A549 (cell line): ENCODE measurements around the gene HMCN1.

Experiments
- CEBPB ChIP-seq, 2 experiments: fragments of >200 bp in 1 of 2; sonication (Bioruptor Twin) in 1 of 2; formaldehyde crosslinking in 1 of 2; IDR thresholded peaks; 2 replicates each; pipeline ENCODE4 v1.6.1; 2012 to 2016
- CTCF ChIP-seq: fragments of >200 bp; sonication (Bioruptor Twin); formaldehyde crosslinking; IDR thresholded peaks from 3 replicates; pipeline ENCODE4 v1.5.1; 2016
- EHMT2 ChIP-seq: fragments of 200-600 bp; sonication (generic); IDR thresholded peaks from 2 replicates; pipeline ENCODE4 v1.6.1; 2016; ENCODE audit warnings: antibody characterized with exemption, low read depth, mild to moderate bottlenecking, moderate library complexity
- EP300 ChIP-seq, 2 experiments: fragments of >200 bp; sonication (Bioruptor Twin); formaldehyde crosslinking; IDR thresholded peaks; 2 replicates in 1 of 2; 3 replicates in 1 of 2; pipeline ENCODE4 v1.6.1; 2016 to 2017
- HEYL ChIP-seq: fragments of 250-450 bp; sonication (Bioruptor Pico); IDR thresholded peaks from 2 replicates; pipeline ENCODE4 v1.8.0; 2021; ENCODE audit warnings: mild to moderate bottlenecking, moderate library complexity
- KDM1A ChIP-seq: fragments of 200-600 bp; sonication (generic); IDR thresholded peaks from 2 replicates; pipeline ENCODE4 v1.6.1; 2016; ENCODE audit warnings: low read depth, mild to moderate bottlenecking
- MAX ChIP-seq: IDR thresholded peaks from 2 replicates; pipeline ENCODE4 v1.6.1; 2012
- POLR2A ChIP-seq: IDR thresholded peaks from 2 replicates; pipeline ENCODE4 v1.6.1; 2012; ENCODE audit warnings: mild to moderate bottlenecking, low read length
- TF ChIP-seq, protein P1 (sequence below): fragments of 200-600 bp; sonication (generic); IDR thresholded peaks from 2 replicates; pipeline ENCODE4 v1.6.1; 2016; ENCODE audit warnings: antibody characterized with exemption, mild to moderate bottlenecking, moderate library complexity

DNA sequence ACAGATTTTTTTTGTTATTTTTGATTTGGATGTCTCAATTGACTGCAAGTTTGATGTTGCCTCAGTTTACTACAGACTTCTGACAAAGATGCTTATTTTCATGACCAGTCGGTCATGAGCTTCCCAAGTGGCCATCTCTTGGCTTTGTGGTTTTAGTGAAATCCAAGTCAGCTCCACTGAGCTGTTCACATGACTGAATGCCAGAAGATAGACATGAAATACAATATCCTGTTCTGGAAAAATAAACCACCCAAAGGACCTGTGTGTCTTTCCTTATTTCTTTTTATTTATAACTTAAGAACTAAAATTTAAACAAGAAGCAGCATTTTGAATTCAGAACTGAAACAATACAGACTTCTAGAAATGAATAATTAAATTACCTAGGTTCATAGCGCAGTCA, 89.3 kb downstream of the HMCN1 start:
- TF ChIP-seq CEBPB (IDR thresholded peaks at IDR 0.05) (no peak), CTCF (no peak), HEYL (no peak), MAX (no peak), KDM1A (no peak), POLR2A (no peak), EHMT2 (no peak), EP300 (IDR thresholded peaks at IDR 0.05) (no peak)
- TF ChIP-seq, protein P1, sequence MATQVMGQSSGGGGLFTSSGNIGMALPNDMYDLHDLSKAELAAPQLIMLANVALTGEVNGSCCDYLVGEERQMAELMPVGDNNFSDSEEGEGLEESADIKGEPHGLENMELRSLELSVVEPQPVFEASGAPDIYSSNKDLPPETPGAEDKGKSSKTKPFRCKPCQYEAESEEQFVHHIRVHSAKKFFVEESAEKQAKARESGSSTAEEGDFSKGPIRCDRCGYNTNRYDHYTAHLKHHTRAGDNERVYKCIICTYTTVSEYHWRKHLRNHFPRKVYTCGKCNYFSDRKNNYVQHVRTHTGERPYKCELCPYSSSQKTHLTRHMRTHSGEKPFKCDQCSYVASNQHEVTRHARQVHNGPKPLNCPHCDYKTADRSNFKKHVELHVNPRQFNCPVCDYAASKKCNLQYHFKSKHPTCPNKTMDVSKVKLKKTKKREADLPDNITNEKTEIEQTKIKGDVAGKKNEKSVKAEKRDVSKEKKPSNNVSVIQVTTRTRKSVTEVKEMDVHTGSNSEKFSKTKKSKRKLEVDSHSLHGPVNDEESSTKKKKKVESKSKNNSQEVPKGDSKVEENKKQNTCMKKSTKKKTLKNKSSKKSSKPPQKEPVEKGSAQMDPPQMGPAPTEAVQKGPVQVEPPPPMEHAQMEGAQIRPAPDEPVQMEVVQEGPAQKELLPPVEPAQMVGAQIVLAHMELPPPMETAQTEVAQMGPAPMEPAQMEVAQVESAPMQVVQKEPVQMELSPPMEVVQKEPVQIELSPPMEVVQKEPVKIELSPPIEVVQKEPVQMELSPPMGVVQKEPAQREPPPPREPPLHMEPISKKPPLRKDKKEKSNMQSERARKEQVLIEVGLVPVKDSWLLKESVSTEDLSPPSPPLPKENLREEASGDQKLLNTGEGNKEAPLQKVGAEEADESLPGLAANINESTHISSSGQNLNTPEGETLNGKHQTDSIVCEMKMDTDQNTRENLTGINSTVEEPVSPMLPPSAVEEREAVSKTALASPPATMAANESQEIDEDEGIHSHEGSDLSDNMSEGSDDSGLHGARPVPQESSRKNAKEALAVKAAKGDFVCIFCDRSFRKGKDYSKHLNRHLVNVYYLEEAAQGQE, result no peak
